Mucosa of gallbladder (tissue), 1 donor: Measurements from ENCODE around the gene DIO1. TPM values are rescaled to one million over a fixed set of nuclear protein-coding genes. Genes with fewer than 3 reads are reported as not detected.

Experiments used
- total RNA-seq: library from RNA; stranded (reverse); gene quantifications from one replicate; pipeline ENCODE4 v1.2.1, GENCODE V29; 2021
- donor health status: DM: no; HTN: no; CAD: no.

The DIO1 gene
- total RNA-seq, 1 donor from 2014 or later, result 6.2 TPM

Other genes with a start within 250 kb of the DIO1 start
- 0.17 TPM for gene GLIS1, start 155.0 kb upstream of the DIO1 start, total RNA-seq
- 9.7 TPM for gene NDC1, start 55.9 kb upstream of the DIO1 start, total RNA-seq
- 37.1 TPM for gene YIPF1, start 4.4 kb upstream of the DIO1 start, total RNA-seq
- gene IFT25, start 51.5 kb downstream of the DIO1 start, total RNA-seq, result 24.4 TPM
- 25.7 TPM for gene LRRC42, start 52.2 kb downstream of the DIO1 start, total RNA-seq
- 1.3 TPM for gene LDLRAD1, start 124.0 kb downstream of the DIO1 start, total RNA-seq
- gene TMEM59, start 159.0 kb downstream of the DIO1 start, total RNA-seq, result 714 TPM
- gene TCEANC2, start 159.4 kb downstream of the DIO1 start, total RNA-seq, result 6.0 TPM